PFSK-1 (cell line): ENCODE data around the gene NDFIP2.

Experiments used
- FOXP2 ChIP-seq: optimal IDR thresholded peaks from 2 replicates; pipeline ENCODE3; 2011; ENCODE audit warnings: borderline replicate concordance, control low read depth, inconsistent platforms; ENCODE audit not compliant: insufficient read depth; ENCODE audit errors: extremely low read length, extremely low read depth
- POLR2AphosphoS5 ChIP-seq: IDR thresholded peaks from 2 replicates; pipeline ENCODE4 v1.6.1; 2012; ENCODE audit warnings: low read depth, mild to moderate bottlenecking, control low read depth, low read length, moderate library complexity
- REST ChIP-seq, 2 experiments: IDR thresholded peaks; 2 replicates each; pipeline versions ENCODE4 v1.6.1 to v1.8.0; 2011 to 2012; ENCODE audit warnings: low read depth in 2 of 2, low read length in 2 of 2, control low read depth in 1 of 2, inconsistent platforms in 1 of 2, mild to moderate bottlenecking in 1 of 2, moderate library complexity in 1 of 2; ENCODE audit not compliant: insufficient read depth in 1 of 2
- SIN3A ChIP-seq: IDR thresholded peaks from 2 replicates; pipeline ENCODE4 v1.6.1; 2012; ENCODE audit warnings: mild to moderate bottlenecking, low read length, moderate library complexity, borderline replicate concordance; ENCODE audit not compliant: insufficient read depth
- TAF1 ChIP-seq: IDR thresholded peaks from 2 replicates; pipeline ENCODE4 v1.6.1; 2012; ENCODE audit warnings: low read length, control low read depth, borderline replicate concordance; ENCODE audit not compliant: insufficient read depth

- TF ChIP-seq POLR2AphosphoS5 (no peak), REST (IDR thresholded peaks at IDR 0.05; ENCODE audit: insufficient read depth in 1 of 2, low read depth in 2 of 2, low read length in 2 of 2) (no peak), SIN3A (no peak), TAF1 (no peak), FOXP2 (no peak)
These were observed 112.2 kb downstream of the NDFIP2 start for GRCh38 chr13:79593121-79593520.
